IPS-11a (cell line): ENCODE measurements around the gene ELL2.
"Not testable (repeated sequence)": the region's sequence is repeated elsewhere in the genome, so short reads cannot be mapped to it uniquely, and the experiment has no call there.

Source experiments
- H3K4me3 ChIP-seq: one replicate; pipeline ENCODE4 v1.5.1; 2013; ENCODE audit warnings: low read depth, low read length, control low read depth

ELL2 gene

DNA sequence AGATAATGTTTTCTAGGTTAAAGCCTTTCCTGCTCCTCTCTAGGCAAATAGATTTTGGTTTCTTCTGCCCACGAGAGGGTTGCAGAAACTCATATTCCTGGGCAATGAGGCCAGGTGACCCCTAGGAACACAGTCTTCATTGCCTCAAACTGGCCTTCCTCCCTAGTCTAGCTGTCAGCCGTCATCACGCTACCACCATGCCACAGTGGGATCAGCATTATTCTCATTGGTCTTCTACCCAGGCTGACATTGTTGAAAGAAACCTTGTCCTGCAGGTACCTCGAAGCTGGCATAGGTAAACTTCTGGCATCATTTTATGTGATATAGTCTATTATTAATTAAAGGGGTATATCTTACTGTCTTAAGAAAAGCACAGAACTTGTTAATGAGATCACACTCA, 51.1 kb downstream of the ELL2 start:
- no peak overlapping the region for H3K4me3 ChIP-seq

DNA sequence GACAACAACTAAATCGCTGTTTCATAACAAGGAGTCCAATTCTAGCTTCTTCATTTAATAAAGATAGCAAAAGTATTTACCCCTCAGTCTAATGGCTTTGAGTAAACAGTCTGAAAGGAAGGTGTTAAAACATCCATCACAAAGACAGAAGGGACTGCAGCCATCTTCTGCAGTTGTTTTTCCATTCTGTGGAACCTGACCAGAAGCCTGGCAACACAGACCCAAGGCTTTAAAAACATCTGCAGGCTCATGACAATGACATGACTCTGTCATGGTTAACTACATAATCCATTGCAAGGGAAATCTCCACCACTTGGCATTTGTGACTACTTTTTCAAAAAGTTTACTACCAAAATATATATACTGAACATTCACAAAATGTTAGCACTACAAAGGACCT, 51.9 kb downstream of the ELL2 start:
- H3K4me3 ChIP-seq, result no peak overlapping the region

DNA sequence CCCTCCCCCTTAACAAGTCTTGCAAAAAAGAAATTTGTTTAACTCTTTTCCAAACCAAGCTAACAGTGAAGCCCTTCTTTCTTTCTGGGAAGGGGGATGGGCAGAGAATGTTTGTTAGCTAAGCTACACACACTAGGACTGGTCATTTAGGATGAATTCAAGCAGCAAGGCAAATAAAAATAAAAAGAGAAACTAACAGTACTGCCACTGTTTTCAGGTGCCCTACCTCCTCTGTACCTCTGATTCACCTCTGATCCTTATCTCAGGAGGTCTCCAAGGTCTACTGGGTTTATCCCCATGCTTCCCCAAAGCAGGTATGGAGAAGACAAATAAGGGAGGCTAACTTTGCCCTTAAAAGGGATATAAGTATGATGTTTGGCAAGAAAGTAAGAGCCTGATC, 52.9 kb downstream of the ELL2 start:
- H3K4me3 ChIP-seq, result no peak overlapping the region

DNA sequence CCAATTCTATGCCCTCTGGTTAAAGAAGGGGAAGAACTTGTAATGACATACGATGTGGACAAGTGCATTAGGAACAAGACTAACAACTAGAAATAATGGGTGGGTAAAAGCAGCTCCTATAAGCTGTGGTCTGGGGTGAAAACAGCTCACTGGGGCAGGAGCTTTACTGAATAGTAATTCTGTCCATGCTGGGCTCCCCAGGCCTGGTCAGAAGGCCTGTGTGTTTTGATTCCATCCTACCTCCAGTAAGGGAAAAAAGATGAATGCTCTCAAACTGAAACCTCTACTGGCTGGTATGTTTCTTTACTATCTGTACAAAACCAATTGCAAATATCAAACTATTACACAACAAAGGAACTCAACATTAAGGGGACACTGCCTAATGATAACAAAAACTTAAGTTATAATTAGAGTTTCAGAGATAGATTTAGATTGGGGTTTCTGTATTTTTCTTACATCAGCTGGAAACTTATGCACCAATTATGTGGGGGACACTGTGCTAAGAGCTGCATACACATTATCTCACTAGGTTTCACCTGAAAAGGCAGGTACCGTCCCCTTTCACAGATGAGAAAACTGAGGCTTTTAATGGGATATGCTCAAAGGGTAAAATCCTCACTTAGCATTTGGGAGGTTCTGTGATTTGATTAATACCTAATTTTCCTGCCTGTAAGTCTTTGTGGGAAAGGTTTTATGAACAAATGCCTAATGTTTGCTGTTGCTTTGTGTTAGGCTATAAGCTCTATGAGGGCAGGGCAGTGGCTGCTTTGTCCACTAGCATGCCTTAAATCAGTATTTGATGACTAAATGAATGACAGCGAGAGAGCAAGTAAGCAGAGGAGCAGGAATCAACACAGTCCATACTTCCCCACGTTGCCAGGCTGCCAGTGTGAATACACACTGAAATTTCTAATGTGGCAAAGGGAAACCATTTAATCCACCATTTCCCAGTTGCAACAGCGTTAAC, 53.6 kb downstream of the ELL2 start:
- H3K4me3 ChIP-seq, result no peak overlapping the region

DNA sequence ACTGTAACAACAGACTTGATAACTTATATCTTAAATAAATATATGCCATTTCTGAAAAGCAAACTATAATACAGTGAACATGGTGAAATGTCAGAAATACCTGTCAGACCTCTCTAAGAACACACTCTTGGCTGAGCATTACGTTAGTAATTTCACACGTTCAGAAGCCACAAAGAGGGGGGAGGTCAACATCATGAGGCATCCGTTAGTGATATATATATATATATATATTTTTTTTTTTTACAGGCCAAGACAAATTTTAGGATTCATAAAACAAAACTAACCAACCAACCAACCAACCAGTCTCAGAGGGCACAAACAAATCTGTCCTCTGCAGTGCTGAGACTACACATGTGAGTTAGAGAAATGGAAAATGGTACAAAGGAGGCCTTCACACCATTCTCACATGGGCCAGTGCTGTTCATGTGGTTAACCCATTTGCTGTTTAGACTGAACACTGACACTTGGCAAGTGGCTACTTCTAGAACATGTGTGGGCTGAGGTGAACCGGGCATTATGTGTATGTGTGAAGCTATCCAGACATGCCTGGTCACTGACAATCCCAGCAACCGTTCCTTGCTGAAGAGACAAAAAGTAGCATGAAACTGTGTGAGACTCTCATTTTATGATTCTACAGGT, 54.5 kb downstream of the ELL2 start:
- H3K4me3 ChIP-seq, result no peak overlapping the region

DNA sequence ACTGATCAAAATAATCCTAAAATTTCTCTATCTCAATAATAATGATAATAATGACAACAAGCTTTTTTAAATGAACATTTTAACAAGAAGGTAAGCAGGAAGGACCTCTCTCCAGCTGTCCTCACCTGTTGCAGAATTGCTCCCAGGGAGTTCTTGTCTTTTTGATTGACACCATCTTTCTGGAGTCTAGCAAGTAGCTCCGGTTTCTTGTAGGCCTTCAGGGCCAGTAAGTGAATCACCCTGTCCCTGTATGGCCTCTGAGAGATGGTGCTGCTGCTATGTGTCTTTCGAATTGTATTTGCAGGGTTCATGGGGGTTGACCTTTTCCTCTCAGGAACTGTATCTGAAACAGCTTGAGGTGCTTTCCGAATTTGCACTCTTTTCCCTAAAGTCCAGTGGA, 55.3 kb downstream of the ELL2 start:
- not testable (repeated sequence) for H3K4me3 ChIP-seq

DNA sequence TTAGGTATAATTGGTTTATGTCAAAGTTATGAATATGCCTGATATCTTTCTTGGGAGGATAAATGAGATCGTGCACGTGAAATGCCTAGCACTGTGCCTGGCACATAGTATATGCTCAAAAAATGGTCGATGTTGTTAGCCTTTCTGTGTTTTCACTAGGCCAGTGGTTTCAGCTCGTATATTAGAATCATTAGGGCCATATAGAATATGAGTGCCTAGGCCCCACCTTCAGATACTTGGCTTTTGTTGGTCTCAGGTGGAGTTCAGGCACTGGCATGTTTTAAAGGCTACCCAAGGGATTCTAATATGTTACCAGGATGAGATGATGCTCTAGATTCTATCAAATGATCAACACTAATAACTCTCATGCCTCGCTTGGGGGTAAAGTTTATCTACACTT, 56.8 kb downstream of the ELL2 start:
- no peak overlapping the region for H3K4me3 ChIP-seq

DNA sequence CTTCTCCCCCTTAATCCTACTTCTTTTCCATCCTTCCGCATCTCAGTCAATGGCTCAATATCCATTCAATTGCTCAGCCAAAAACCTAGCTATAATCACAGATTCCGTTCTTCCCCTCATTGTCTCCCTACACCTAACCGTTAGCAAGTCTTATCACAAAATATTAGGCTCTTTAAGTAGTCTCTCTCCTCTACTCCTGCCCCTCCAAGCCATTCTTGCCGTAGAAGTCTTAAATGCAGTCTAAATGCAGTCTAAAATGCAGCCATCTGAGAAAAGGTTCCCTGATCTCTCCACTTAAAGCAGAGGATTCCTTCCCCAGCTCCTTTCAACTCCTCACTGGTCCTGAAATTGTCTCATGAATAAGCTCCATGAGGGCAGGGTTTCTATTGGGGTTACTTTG, 57.8 kb downstream of the ELL2 start:
- no peak overlapping the region for H3K4me3 ChIP-seq

DNA sequence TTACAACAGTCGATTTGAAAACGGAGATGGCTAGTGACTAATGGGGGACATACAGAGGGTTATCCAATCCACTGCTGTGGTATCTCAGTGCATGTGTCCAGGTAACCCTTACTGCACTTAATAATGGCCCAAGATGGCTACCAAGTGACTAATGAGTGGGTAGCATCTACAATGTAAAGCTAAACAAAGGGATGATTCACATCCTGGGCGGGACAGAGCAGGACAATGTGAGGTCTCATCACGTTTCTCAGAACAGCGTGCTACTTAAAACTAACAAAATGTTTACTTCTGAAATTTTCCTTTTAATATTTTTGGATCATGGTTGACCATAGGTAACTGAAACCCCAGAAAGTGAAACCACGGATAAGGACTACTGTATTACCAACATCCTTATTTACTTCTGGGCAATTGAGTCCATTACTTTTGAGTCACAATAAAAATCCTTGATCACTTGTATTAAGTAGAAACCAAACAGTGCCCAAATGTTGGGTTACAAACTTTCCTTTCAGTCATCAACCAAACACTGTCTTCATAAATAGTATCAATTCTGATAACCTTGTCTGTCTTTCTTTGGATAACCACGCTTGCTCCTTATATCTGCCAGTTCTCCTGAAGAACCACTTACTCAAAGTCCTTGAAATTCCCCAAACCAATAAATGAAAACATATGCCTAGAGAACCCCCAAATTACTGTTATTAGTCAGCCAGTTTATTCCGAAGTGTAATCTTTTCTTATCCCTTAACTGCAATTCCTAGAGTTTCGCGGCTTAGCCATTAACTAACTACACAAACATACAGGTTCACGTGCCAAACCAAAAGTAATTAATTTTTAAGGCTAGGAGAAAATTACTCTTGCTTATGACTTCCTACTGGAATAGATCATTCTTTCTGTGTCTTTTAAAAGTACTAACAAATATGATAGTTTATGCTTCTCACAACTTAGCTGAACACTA, 59.7 kb downstream of the ELL2 start:
- H3K4me3 ChIP-seq, result no peak overlapping the region

DNA sequence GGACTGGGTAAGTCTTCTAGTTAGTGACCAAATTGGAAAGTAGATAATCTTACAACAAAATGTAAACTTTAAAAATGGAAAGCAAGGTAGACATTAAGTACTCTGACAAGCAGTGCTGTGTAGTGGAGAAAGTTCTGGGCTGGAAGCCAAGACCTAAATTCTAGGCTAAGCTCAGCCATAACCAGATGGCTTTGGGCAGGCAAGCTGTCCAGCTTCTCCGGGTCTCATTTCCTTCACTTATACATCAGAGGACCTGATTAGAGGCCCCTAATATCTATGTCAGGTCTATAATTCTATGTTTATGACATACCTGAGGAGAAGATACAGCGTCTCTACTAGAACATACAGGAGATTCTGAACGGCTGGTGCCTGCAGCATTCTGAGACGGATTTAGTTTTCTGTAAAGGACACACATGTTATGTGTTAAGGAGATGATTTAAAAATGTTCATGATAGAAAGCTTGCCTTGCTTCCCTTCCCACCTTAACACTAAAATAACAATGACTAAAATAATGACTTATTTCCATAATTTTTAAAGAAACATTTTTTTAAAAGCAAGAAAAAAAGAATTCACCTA, 61.2 kb downstream of the ELL2 start:
- H3K4me3 ChIP-seq, result no peak overlapping the region

DNA sequence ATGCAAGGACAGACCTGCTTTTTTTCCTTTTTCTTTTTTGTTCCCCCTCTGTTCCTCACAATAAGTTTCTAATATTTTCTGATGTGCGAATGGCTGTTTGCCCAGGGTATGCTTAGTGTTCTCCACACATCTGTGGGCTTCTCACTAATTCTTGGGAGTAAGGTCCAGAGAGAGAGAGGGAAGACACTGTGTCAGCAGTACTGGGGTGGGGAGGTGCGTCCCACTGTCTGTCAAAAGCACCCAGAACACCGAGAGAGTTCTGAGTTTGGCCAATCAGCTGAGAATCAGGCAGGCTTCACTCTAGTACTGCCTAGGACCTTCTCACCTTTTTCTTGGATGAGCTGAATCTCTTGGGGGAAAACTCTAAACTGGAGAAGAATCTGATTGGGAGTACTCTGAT, 61.8 kb downstream of the ELL2 start:
- no peak overlapping the region for H3K4me3 ChIP-seq

DNA sequence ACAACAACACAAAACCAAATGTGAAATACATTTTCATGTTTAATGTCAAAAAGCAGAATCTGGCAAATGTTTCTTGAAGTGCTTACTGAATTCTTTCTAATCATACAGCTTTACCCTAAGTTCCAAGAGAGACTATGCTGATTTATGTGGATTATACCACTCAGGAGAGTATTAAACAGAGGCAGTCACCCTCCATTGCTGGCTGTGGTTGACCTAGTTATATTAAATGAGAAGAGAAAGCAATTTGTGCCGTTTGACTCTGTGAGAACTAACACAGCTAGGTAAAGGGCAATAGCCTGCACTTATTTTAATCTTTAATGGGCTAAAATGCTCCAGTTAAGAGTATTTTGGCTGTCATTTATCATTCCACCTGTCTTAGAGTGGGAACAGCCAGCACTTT, 62.6 kb downstream of the ELL2 start:
- H3K4me3 ChIP-seq, result no peak overlapping the region

DNA sequence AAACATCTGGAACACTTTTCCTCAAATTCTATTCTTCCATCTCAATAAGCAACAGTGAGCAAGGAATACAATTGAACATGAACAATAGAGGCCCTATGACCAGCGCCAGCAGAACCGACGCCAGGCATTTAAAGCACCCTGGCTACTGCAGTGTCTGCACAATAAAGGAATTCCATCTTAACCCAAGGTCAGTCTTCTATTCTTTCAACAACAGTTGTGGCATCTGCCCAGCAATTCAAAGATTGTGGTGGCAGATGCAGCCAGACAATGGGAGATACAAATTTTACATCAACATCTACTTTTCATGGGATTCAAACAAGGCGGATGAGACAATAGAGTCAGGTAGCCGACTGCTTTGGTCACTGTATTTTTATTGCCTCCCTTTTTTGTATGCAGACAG, 65.9 kb downstream of the ELL2 start:
- H3K4me3 ChIP-seq, result no peak overlapping the region

DNA sequence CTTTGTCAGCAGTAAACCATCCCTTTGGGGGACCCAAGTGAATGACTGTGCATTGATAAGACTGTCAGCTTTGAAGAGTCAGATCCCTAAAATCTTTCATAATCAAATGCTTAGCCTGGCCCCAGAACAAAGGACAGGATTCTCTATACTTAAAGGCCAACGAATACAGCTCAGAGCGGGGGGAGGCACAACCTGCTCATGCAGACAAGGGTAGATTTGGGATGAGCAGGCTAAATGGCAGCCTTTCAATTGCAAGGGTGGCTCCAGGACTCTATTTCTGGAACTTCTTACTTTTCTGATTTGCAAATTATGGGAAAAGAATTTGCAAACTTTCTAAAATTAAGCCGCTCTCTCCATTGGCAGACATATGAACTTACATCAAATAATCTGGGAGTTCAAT, 66.4 kb downstream of the ELL2 start:
- H3K4me3 ChIP-seq, result no peak overlapping the region

DNA sequence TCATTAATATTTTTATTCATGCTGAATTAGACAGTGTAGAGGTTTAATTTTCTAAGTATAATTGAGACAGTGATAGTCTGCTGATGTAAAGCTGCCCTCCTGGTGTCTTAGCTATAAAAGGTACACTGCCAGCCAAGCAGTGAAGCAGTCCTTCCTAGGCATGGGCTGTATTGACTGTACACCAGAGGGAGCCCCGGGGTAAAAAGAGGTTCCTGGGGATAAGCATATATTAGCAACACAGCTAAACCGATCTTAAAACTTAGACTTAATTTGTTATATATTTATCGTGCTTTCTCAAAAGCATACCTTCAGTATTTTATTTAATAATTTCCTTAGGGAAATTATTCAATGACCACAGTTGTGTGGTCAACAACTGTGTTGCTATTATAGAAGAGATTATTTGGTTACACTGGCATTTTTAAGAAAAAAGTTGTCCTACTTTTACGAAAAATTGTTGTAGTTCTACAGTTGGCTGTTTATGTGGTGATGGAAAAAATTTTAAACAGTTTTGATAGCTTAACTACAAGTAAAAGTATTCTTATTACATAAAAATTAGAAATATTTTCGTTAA, 68.8 kb downstream of the ELL2 start:
- no peak overlapping the region for H3K4me3 ChIP-seq

DNA sequence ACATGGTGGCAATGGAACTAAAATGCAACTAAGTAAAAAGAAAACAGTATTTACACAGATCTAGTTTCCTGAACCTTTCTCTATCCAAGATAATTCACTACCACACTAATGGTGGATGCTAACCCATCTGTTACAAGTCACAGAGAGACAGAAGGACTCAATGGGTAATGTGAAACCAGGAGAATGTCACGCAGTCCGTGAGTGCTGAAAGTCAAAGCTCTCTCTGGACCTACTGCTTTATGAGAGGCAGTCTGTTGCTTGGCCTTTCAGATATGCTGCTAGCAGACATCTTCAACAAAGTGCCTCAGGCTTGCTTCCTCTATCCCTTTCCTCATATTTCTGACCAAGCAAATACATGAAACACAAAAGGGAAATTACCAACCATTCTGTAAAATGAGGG, 70.2 kb downstream of the ELL2 start:
- H3K4me3 ChIP-seq, result no peak overlapping the region

DNA sequence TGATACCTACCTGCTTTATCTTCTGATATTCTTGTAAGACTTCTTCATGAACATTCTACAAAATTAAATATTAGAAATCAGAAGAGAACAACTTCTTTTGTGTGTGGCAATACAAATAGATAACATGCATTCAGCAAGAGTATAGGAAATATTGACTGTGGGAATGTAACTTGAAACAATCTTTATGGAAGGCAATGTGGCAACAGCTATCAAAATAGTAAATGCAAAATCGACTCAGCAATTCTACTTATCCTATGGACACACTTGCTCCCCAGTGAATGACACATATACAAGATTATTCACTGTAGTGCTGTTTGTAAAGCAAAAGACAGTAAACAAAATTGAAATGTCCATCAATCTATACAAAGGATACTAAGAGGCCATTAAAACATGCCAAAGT, 72.6 kb downstream of the ELL2 start:
- no peak overlapping the region for H3K4me3 ChIP-seq

DNA sequence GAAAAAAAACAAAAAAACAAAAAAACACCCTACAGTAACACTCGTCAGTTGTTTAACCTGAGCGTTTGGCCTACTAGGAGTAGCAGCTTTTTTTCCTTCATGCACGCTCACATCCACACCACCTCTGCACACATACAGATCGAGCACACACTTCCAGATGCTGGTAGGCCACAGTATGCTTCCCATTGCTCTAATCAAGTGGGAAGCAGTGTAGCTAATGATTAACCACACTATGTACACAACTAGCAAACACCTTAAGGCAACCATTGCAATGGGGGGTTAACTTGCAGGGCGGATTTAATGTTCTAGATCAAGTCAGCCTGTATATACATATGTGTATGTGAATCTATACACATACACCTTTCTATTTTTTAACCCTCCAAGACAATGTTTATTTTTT, 73.7 kb downstream of the ELL2 start:
- no peak overlapping the region for H3K4me3 ChIP-seq

DNA sequence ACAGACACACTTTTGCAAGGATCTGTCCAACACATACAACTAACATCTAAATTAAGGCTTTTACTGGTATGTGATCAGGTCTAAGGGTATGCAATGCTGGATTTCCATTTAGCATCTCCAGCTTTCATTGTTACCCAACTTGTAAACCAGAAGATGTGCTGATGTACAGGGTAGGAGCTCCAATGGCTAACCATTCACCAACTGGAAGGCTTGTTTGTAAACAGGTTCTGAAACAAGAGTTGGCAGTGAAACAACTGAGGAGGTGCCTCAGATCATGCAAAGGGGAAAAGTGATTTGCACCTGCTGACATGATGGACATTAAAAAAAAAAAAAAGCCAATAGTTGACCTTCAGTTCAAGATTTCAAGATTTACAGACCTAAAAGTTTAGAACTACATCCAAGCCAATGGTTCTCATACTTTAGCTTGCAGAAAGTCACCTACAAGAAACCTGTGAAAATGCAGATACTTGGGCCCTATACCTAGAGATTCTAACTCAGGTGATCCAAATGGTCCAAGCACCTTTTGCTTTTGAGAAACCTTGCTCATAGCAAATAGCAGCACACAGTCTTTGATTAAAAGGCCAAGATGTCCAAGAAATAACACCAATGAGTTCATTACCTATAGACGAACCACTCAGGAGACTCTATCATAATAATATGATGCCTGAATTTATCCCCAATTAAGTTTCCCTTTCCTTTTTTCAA, 75.2 kb downstream of the ELL2 start:
- no peak overlapping the region for H3K4me3 ChIP-seq

DNA sequence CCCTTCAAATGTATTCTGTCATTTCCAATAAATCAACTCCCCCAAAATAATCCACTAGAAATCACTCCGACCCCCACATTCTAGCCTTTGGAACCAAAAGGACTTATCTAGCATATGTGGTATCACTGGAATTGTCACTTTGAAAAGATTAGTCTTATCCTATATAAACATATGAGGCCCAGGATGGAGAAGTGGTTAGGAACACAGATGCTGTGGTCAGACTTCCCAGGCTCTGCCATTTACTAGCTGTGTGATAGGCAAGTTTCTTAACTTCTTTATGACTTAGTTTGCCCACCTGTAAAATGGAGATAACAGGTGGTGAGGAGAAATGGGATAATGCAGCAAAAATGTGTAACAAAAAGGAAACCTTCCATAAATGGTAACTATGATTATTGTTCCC, 77.1 kb downstream of the ELL2 start:
- H3K4me3 ChIP-seq, result no peak overlapping the region
